Measurements from ENCODE around the gene NABP1.
"Not testable (repeated sequence)": the region's sequence is repeated elsewhere in the genome, so short reads cannot be mapped to it uniquely, and the experiment has no call there.

The NABP1 gene

DNA sequence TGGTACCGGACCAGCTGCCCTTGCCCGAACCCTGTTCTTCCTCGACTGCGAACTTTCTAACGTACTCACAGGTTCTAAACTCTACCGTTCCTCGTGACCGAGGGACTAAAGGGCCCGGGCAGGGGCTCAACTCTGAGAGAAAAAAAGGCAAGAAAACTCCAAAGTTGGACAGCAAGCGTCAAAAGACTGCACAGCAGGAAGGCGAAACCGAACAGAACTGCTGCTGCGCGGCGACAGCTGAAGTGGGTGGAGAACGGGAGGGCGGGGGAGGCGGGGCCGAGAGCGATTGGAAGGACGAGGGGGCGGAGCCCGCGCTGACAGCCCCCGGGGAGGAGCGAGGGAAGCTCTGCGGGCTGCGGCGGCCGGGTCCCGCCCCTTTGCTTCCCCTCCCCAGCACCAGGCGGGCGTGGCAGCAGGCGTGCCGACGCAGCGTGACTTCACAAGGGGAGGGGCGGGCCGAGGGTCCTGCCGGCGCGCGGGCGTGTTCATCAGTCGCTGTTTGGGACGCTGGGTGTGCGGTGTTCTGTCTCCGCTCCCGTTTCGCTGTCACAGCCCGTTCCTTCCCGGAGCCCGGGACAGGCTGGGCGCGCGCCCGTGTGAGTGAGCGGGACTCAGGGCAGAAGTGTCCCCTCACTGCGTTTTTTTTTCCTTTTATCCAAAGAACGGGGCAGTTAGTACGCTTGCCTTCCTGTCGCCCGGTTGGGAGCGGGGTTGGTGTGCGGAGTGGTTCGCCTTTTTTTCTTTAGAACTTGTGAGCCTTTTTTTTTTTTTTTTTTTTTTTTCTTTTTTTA, at the start of gene NABP1:
NABP1 (plus strand) TSS at position 491 of the 791 bp plus-strand sequence. CDS start 479 bp downstream, outside the sequence.
- DNase-seq = peak; percentile 94

DNA sequence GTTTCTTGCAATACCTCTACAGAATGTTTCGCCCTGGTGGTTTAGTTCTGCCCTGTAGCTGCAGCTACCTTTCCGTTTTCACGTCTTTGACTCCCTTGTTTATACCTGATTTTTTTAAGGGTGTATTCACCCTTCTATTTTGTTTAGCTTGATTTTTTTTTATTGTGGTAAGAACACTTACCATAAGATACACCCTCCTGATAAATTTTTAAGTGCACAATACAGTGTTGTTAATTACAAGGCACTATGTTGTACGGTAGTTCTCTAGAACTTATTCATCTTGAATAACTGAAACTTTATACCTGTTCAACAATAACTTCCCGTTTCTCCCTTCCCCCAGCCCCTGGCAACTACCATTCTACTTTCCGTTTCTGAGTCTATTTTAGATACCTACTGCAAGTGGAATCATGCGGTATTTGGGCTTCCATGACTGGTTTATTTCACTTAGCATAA, 48.9 kb upstream of the NABP1 start:
- DNase-seq = no peak

DNA sequence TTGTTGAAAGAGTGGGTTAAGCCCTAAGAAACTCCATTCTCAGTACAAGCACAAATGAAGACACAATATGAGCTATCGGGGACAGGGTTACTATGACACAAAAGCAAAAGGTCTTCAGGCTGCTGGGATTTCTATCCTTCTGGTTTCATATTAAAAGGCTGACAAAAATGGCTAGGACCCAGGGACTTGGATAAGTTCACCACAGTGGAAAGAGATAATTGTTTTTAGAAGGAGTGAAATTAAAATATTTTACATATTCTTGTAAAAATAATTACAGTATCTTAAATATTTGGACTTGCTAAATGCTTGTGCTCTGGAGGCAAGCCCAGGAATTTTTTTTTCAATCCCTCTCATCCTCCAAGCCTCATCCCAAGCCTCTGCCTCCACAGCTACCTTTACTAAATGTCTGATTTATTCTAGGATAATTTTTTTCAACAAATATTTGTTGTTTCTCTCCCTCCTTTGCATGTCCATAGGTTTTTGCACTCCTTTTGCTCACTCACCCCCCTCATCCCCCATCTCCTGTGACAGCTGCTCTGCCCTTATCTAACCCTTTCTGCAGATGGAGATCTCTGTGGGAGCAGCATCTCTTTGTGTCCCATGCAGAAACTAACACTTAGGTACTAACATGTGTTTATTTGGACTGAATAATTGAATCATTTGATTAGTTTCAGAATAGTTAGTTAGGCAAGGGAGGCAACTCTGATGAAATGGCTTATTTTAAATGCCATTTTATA, 47.8 kb upstream of the NABP1 start:
- no peak for DNase-seq

DNA sequence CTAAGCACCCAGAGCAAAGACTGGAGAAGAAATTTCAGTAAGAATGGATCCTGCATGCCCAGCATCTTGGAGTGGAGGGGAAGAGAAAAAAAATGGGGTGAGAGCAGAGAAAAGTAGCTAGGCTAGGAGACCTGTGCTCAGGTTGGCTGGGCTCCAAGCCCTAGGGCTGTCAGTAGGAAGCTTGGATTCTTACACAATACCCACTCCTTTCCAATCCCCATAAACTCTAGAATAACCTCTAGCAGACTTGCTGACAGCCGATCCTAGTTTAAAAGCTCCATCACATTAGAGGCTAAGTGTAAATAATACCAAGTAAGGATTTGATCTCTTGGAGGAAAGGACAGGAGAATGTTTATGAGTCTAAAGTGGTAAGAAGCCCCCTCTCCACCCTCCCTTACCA, 46.2 kb upstream of the NABP1 start:
- DNase-seq = no peak

GRCh38 chr2:191632426-191632825, 45.5 kb upstream of the NABP1 start:
- DNase-seq = no peak

DNA sequence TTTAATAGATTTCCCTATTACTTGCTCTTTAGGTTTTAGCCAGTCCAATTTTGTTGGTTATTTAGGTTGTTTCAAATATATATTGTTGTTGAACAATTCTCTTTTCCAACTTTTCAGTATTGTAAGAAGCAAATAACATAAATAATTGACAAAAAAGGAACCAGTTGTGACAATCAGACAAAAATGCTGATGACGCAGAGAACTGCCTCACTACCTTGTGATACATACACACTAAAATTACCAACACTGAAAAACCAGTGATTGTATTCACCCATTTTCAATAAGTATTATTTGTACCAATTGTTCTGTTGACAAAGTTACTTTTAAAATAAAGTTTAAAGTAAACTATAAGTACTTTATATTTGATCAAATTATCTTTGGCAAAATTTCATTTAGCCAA, 43.1 kb upstream of the NABP1 start:
- DNase-seq = no peak

DNA sequence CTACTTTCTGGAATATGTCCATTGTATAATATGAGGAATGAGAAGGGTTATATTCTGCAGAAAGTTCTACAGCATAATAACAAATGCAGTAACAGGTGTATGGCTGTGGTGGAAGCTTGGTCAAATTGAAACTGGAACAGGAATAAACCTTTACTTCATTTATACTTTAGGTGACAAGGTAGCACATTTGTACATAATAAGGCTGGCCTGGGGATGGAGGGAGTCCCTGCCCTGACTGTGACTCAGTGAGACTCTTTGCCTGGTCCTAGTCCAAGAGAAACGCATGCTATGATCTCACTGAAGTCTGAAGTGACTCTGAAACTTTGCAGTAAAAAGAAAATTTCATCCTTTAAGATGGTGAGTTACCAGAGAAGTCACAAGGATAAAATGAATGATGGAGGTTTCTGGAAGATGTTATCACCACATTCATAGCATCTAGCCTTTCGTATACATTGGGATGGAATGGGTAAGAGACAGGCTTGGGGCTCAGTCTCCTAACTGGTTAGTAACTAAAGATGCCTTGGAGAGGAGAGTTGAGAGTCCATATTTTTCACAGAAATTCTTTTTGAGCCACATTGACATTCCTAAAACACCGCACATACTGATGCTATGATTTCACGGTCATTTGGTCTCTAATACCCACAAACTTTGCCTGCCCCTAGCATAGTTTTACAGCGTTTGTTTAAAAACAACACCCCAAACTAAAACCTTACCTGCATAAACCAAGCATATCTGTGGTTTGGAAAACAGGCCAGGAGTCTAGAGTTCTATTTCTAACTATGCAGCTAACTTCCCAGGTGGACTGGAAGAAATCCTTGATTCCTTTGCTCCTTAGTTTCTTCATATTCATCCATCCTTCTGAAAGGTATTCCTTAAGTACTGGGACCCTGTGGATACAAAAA, 42.4 kb upstream of the NABP1 start:
- DNase-seq = no peak

DNA sequence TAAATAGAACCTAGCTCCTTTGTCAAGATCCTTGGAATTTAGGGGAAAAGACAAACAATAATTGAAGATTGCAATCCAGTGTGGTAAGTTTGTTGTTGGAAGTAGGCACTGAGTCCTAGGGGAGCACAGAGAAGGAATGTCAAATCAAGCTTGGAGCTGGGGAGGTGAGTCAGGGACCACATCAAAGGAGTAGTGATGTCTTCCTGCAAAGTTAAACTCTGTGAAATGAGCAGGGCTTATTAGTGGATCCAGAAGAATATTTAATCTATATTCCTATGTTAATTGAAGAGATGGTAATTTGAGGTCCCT, 41.7 kb upstream of the NABP1 start:
- DNase-seq = no peak

- DNase-seq = no peak
Observed at GRCh38 chr2:191636586-191636985, 41.4 kb upstream of the NABP1 start.

- DNase-seq = no peak
Observed at GRCh38 chr2:191637182-191638078, 40.5 kb upstream of the NABP1 start.

DNA sequence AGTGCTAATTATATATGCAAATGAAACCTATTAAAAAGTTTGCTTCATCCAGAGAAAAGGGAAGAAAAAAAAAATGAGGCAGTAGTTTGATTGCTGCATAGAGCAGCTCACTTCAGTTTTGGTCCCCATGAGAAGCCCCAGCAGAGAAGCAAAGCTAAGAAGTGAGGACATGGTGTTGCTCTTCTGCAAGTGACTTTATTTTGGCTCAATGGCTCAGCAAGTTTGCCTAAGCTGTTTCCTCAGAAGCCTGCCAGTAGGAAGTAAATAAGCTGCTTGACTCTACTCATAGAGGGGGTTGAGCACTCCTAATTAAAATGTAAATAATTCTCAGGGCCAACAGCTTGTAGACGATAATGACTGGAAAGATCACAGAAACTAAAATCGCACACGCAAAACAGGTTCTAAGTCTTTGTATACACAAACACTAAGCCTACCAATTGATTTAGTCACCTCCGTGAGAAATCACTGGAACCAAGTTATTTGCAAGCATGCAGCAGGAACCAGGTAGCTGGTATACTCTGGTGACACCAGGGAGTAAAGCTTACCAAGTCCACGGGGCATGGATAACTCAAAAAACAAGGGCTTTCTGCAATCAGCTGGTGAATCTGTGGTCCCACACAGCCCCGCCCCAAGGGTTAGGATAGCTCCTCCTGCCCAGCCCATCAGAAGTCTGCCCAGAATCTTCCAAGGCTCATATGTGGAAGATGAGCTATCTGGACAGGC, 39.7 kb upstream of the NABP1 start:
- no peak for DNase-seq

DNA sequence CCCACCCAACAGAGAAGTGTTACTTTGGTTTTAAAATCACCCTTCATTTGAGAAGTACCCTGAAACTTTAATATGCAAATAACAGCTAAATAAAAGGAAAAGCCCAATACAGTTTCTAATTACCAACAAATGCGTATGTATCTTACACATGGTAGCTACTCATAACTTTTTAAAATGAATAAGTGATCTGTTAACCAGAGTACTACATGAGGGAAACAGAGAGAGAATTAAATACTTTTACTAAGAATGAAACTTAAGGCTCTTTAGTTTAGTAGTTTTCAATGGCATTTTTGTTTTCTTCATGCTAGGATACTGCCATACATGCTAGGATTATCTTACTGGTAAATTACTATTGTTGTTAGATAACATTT, 39.1 kb upstream of the NABP1 start:
- DNase-seq = no peak

- DNase-seq = no peak
Observed at GRCh38 chr2:191641609-191642008, 36.3 kb upstream of the NABP1 start.

GRCh38 chr2:191642541-191642940, 35.4 kb upstream of the NABP1 start:
- DNase-seq = no peak

DNA sequence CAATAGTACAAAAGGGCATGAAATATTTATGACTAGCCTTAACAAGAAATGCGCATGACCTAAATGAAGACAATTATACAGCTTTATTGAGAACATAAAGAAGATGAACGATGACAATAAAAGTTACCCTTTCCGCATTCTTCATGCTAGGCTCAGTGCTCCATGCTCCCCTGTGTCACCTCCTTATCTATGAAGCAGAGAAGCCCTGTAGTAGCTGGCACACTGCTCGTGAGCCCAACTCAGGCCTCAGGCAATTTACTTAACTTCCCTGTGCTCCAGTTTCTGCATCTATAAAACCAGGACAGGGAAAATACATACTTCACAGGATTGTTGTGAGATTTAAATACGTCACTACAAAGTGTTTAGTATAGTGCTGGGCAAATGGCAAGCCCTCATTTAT, 34.5 kb upstream of the NABP1 start:
- DNase-seq = no peak

DNA sequence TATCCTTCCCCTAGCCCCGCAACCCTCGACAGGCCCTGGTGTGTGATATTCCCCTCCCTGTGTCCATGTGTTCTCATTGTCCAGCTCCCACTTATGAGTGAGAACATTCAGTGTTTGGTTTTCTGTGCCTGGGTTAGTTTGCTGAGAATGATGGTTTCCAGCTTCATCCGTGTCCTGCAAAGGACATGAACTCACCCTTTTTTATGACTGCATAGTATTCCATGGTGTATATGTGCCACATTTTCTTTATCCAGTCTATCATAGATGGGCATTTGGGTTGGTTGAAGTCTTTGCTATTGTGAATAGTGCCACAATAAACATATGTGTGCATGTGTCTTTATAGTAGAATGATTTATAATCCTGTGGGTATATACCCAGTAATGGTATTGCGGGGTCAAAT, 33.3 kb upstream of the NABP1 start:
- DNase-seq = not testable (repeated sequence)

DNA sequence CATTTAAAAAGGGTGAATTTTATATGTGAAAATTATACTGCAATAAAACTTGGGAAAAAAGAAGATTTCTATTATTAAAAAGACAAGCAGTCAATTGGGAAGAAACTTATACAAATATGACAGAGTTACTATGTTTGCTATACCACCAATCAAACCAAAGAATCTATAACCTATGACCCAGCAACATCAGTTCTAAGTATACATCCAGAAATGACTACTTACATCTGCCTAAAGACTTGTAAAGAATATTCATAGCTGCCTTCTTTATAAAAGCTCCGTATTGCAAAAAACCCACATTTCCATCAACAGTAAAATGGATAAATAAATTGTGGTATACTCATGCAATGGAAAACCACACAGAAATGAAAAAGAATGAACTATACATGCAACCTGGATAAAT, 32.9 kb upstream of the NABP1 start:
- no peak for DNase-seq

- no peak for DNase-seq
Observed at GRCh38 chr2:191645434-191646162, 32.3 kb upstream of the NABP1 start.

GRCh38 chr2:191646163-191646902, 31.6 kb upstream of the NABP1 start:
- DNase-seq = no peak

- DNase-seq = no peak
Observed at GRCh38 chr2:191649519-191649918, 28.4 kb upstream of the NABP1 start.
